ENCODE data around the gene VAX1.
"Not testable (repeated sequence)": the region's sequence is repeated elsewhere in the genome, so short reads cannot be mapped to it uniquely, and the experiment has no call there.

VAX1 gene

GRCh38 chr10:117134306-117135025 is 3.6 kb downstream of the VAX1 start:
- no peak for DNase-seq

- DNase-seq, result no peak
These were observed 4.1 kb downstream of the VAX1 start for GRCh38 chr10:117134056-117134305.

- DNase-seq, result no peak
These were observed 4.6 kb downstream of the VAX1 start for GRCh38 chr10:117133273-117134055.

- DNase-seq, result no peak
These were observed 5.3 kb downstream of the VAX1 start for GRCh38 chr10:117132751-117133231.

- no peak for DNase-seq
These were observed 6.4 kb downstream of the VAX1 start for GRCh38 chr10:117131376-117132327.

- DNase-seq, result no peak
These were observed 7.2 kb downstream of the VAX1 start for GRCh38 chr10:117130862-117131375.

GRCh38 chr10:117130346-117130745 is 7.7 kb downstream of the VAX1 start:
- DNase-seq, result no peak

GRCh38 chr10:117126645-117127044 is 11.4 kb downstream of the VAX1 start:
- not testable (repeated sequence) for DNase-seq

GRCh38 chr10:117126034-117126433 is 12.0 kb downstream of the VAX1 start:
- DNase-seq, result no peak

GRCh38 chr10:117112220-117112619 is 25.9 kb downstream of the VAX1 start:
- no peak for DNase-seq

- no peak for DNase-seq
These were observed 30.8 kb downstream of the VAX1 start for GRCh38 chr10:117107238-117107637.

- DNase-seq, result no peak
These were observed 41.4 kb downstream of the VAX1 start for GRCh38 chr10:117096599-117097201.

GRCh38 chr10:117094856-117095255 is 43.2 kb downstream of the VAX1 start:
- no peak for DNase-seq

GRCh38 chr10:117092386-117092785 is 45.7 kb downstream of the VAX1 start:
- no peak for DNase-seq

GRCh38 chr10:117090834-117091233 is 47.2 kb downstream of the VAX1 start:
- DNase-seq, result no peak

- DNase-seq, result no peak
These were observed 50.5 kb downstream of the VAX1 start for GRCh38 chr10:117087521-117087920.

- no peak for DNase-seq
These were observed 51.5 kb downstream of the VAX1 start for GRCh38 chr10:117086546-117086945.

- DNase-seq, result not testable (repeated sequence)
These were observed 53.4 kb downstream of the VAX1 start for GRCh38 chr10:117084421-117085246.

Data from activated T-cell treated with anti-CD3 and anti-CD28 coated beads, Interleukin-2, amount 50 U/mL, for 1 hour (primary cell).